Neural cell (in vitro differentiated cells): Measurements from ENCODE around the gene PDE6G. TPM values are rescaled to one million over a fixed set of nuclear protein-coding genes. Genes with fewer than 3 reads are reported as not detected.
"Not testable (repeated sequence)": the region's sequence is repeated elsewhere in the genome, so short reads cannot be mapped to it uniquely, and the experiment has no call there.

Source experiments
- H2AFZ ChIP-seq: fragments of 200-600, 300-800 bp; sonication (generic), shearing (Covaris generic); 2 replicates; pipeline ENCODE4 v1.6.0; 2014; ENCODE audit warnings: low read depth, mild to moderate bottlenecking, antibody characterized with exemption, low read length, moderate library complexity
- H3F3A ChIP-seq: fragments of 200-600 bp; shearing (Covaris generic); 2 replicates; pipeline ENCODE4 v1.6.1; 2016; ENCODE audit warnings: mild to moderate bottlenecking, moderate library complexity, mixed read lengths, antibody characterized with exemption, low read length; ENCODE audit not compliant: insufficient read depth, poor library complexity, severe bottlenecking
- H3K27ac ChIP-seq: fragments of 200-600, 300-800 bp; sonication (generic), shearing (Covaris generic); 2 replicates; pipeline ENCODE4 v1.5.1; 2014; ENCODE audit warnings: mild to moderate bottlenecking, low read length, moderate library complexity
- H3K27me3 ChIP-seq: fragments of 300-800, 200-600 bp; sonication (generic), shearing (Covaris generic); 2 replicates; pipeline ENCODE4 v1.6.0; 2014; ENCODE audit warnings: mild to moderate bottlenecking, low read depth, low read length, moderate library complexity; ENCODE audit not compliant: insufficient read depth
- H3K36me3 ChIP-seq: fragments of 300-800, 200-600 bp; sonication (generic), shearing (Covaris generic); 2 replicates; pipeline ENCODE4 v1.5.1; 2014; ENCODE audit warnings: mild to moderate bottlenecking, antibody characterized with exemption, low read length, moderate library complexity; ENCODE audit not compliant: insufficient read depth
- H3K4me2 ChIP-seq: fragments of 300-800, 200-600 bp; sonication (generic), shearing (Covaris generic); 2 replicates; pipeline ENCODE4 v1.6.0; 2014; ENCODE audit warnings: mild to moderate bottlenecking, low read length
- H3K4me3 ChIP-seq: fragments of 300-800, 200-600 bp; sonication (generic), shearing (Covaris generic); 2 replicates; pipeline ENCODE4 v1.5.1; 2014; ENCODE audit warnings: mild to moderate bottlenecking, low read length, moderate library complexity
- H3K79me2 ChIP-seq: fragments of 200-600 bp; shearing (Covaris generic); replicated peaks from 2 replicates; pipeline ENCODE4 v1.6.0; 2014; ENCODE audit warnings: mild to moderate bottlenecking, low read length, moderate library complexity; ENCODE audit not compliant: insufficient read depth
- H3K9ac ChIP-seq: fragments of 300-800, 200-600 bp; sonication (generic), shearing (Covaris generic); 2 replicates; pipeline ENCODE4 v1.6.1; 2016; ENCODE audit warnings: mild to moderate bottlenecking, low read length, mixed read lengths
- H3K9me2 ChIP-seq: fragments of 200-600 bp; shearing (Covaris generic); 2 replicates; pipeline ENCODE4 v1.6.1; 2016; ENCODE audit warnings: mild to moderate bottlenecking, low read length, mixed read lengths; ENCODE audit not compliant: insufficient read depth
- H3K9me3 ChIP-seq: fragments of 200-600, 300-800 bp; sonication (generic), shearing (Covaris generic); 2 replicates; pipeline ENCODE4 v1.6.1; 2016; ENCODE audit warnings: mild to moderate bottlenecking, mixed run types, low read length, moderate library complexity, mixed read lengths
- H4K20me1 ChIP-seq: fragments of 200-600 bp; shearing (Covaris generic); 2 replicates; pipeline ENCODE4 v1.6.1; 2016; ENCODE audit warnings: mild to moderate bottlenecking, mixed run types; ENCODE audit not compliant: insufficient read depth
- EP300 ChIP-seq: fragments of 450-650 bp; conservative IDR thresholded peaks from 2 replicates; pipeline ENCODE4 v1.6.1; 2014; ENCODE audit warnings: antibody characterized with exemption, mild to moderate bottlenecking, moderate library complexity; ENCODE audit not compliant: poor library complexity, severe bottlenecking
- EZH2 ChIP-seq: fragments of 200-600, 300-800 bp; shearing (Covaris generic), sonication (generic); IDR thresholded peaks from 2 replicates; pipeline ENCODE4 v1.6.1; 2014; ENCODE audit warnings: antibody characterized with exemption, low read length, borderline replicate concordance, mild to moderate bottlenecking; ENCODE audit not compliant: insufficient read depth, poor library complexity, severe bottlenecking
- MXI1 ChIP-seq: fragments of 450-650 bp; conservative IDR thresholded peaks from 2 replicates; pipeline ENCODE4 v1.6.1; 2014; ENCODE audit warnings: antibody characterized with exemption, mild to moderate bottlenecking; ENCODE audit not compliant: poor library complexity, severe bottlenecking
- POLR2AphosphoS5 ChIP-seq: IDR thresholded peaks from 2 replicates; pipeline ENCODE4 v1.6.1; 2012
- RAD21 ChIP-seq: fragments of 450-650 bp; conservative IDR thresholded peaks from 2 replicates; pipeline ENCODE4 v1.6.1; 2014; ENCODE audit warnings: antibody characterized with exemption, mild to moderate bottlenecking, moderate library complexity
- SMC3 ChIP-seq: fragments of 450-650 bp; conservative IDR thresholded peaks from 2 replicates; pipeline ENCODE4 v1.6.1; 2014; ENCODE audit warnings: antibody characterized with exemption, mild to moderate bottlenecking, moderate library complexity; ENCODE audit not compliant: poor library complexity
- TAF1 ChIP-seq: IDR thresholded peaks from 2 replicates; pipeline ENCODE4 v1.6.1; 2012; ENCODE audit warnings: low read depth
- polyA plus RNA-seq: library from polyadenylated mRNA; depleted of rRNA; stranded (reverse); fragments of >200 nt; gene quantifications from 2 replicates; pipeline ENCODE4 v1.2.3, GENCODE V29; 2014
- TF ChIP-seq, protein P1 (sequence below): IDR thresholded peaks from 2 replicates; pipeline ENCODE4 v1.6.1; 2012; ENCODE audit warnings: borderline replicate concordance
- TF ChIP-seq, protein P2 (sequence below): fragments of 450-650 bp; IDR thresholded peaks from 2 replicates; pipeline ENCODE4 v1.5.1; 2014; ENCODE audit warnings: antibody characterized with exemption, mild to moderate bottlenecking, moderate library complexity; ENCODE audit not compliant: poor library complexity, severe bottlenecking

The PDE6G gene
- polyA plus RNA-seq, 1 donor from 2014 or later: not detected

DNA sequence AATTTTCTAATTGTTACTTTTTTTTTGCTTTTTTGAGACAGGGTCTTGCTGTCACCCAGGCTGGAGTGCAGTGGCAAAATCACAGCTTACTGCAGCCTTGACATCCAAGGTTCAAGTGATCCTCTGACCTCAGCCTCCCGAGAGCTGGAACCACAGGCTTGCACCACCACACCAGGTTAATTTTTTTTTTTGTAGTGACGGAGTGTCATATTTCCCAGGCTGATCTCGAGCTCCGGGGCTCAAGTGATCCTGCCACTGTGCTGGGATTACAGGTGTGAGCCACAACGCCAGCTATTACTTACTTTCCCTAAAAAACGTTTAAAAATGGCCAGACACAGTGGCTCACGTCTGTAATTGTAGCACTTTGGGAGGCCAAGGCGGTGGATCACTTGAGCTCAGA is 26.1 kb downstream of the PDE6G start:
- Histone ChIP-seq H3K9me3 (no peaks in the 10 kb centered on the region), H3K9ac (no peak overlapping the region), H4K20me1 (no peaks in the 10 kb centered on the region), H3K27me3 (no peaks in the 10 kb centered on the region), H2AFZ (no peak overlapping the region), H3K27ac (no peak overlapping the region), H3K4me2 (no peak overlapping the region), H3K36me3 (peaks cover 3% of the 10 kb centered on the region), H3K4me3 (no peak overlapping the region), H3K79me2 (peaks cover 28% of the 10 kb centered on the region), H3K9me2 (no peaks in the 10 kb centered on the region), H3F3A (no peaks in the 10 kb centered on the region)
- TF ChIP-seq SMC3: no peak
- no peak for TF ChIP-seq RAD21

DNA sequence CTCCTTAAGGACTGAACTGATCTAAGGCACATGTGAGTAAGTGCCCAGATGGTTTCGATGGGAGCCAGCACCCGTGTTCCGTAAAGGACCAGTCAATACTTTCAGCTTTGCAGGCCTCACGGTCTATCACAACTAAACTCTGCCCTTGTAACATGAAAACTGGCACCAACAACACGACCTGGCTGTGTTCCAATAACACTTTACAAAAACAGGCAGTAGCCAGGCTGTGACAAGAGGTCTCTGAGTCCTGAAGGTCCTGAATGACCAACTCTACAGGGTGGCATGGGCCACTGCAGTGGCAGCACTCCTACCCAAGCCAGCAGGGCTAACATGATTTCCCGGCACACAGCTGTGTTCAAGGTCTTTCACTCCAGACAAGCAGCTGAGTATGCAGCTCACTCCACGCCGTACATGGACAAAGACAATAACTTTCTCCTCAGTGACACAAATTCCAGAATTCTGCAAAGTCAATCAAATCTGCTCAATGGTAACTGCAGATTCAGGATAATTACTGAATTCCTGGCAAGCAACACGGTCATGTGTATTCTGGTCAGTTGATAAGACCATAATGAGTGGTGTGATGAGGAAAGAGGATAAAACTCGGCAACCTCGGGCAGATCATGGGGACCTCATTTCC is 34.7 kb downstream of the PDE6G start:
- Histone ChIP-seq H3K9ac (no peak overlapping the region), H3F3A (no peaks in the 10 kb centered on the region), H3K27me3 (no peaks in the 10 kb centered on the region), H3K79me2 (peaks cover 7% of the 10 kb centered on the region), H4K20me1 (no peaks in the 10 kb centered on the region), H3K4me2 (no peak overlapping the region), H3K36me3 (peaks cover 21% of the 10 kb centered on the region), H3K27ac (no peak overlapping the region), H3K4me3 (no peak overlapping the region), H3K9me3 (no peaks in the 10 kb centered on the region), H3K9me2 (no peaks in the 10 kb centered on the region), H2AFZ (no peak overlapping the region)
- TF ChIP-seq MXI1 (no peak), EP300 (no peak), TAF1 (no peak), POLR2AphosphoS5 (no peak), EZH2 (no peak), SMC3 (no peak), RAD21 (no peak)
- TF ChIP-seq, protein P1, sequence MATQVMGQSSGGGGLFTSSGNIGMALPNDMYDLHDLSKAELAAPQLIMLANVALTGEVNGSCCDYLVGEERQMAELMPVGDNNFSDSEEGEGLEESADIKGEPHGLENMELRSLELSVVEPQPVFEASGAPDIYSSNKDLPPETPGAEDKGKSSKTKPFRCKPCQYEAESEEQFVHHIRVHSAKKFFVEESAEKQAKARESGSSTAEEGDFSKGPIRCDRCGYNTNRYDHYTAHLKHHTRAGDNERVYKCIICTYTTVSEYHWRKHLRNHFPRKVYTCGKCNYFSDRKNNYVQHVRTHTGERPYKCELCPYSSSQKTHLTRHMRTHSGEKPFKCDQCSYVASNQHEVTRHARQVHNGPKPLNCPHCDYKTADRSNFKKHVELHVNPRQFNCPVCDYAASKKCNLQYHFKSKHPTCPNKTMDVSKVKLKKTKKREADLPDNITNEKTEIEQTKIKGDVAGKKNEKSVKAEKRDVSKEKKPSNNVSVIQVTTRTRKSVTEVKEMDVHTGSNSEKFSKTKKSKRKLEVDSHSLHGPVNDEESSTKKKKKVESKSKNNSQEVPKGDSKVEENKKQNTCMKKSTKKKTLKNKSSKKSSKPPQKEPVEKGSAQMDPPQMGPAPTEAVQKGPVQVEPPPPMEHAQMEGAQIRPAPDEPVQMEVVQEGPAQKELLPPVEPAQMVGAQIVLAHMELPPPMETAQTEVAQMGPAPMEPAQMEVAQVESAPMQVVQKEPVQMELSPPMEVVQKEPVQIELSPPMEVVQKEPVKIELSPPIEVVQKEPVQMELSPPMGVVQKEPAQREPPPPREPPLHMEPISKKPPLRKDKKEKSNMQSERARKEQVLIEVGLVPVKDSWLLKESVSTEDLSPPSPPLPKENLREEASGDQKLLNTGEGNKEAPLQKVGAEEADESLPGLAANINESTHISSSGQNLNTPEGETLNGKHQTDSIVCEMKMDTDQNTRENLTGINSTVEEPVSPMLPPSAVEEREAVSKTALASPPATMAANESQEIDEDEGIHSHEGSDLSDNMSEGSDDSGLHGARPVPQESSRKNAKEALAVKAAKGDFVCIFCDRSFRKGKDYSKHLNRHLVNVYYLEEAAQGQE: no peak
- TF ChIP-seq, protein P2, sequence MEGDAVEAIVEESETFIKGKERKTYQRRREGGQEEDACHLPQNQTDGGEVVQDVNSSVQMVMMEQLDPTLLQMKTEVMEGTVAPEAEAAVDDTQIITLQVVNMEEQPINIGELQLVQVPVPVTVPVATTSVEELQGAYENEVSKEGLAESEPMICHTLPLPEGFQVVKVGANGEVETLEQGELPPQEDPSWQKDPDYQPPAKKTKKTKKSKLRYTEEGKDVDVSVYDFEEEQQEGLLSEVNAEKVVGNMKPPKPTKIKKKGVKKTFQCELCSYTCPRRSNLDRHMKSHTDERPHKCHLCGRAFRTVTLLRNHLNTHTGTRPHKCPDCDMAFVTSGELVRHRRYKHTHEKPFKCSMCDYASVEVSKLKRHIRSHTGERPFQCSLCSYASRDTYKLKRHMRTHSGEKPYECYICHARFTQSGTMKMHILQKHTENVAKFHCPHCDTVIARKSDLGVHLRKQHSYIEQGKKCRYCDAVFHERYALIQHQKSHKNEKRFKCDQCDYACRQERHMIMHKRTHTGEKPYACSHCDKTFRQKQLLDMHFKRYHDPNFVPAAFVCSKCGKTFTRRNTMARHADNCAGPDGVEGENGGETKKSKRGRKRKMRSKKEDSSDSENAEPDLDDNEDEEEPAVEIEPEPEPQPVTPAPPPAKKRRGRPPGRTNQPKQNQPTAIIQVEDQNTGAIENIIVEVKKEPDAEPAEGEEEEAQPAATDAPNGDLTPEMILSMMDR: no peak

DNA sequence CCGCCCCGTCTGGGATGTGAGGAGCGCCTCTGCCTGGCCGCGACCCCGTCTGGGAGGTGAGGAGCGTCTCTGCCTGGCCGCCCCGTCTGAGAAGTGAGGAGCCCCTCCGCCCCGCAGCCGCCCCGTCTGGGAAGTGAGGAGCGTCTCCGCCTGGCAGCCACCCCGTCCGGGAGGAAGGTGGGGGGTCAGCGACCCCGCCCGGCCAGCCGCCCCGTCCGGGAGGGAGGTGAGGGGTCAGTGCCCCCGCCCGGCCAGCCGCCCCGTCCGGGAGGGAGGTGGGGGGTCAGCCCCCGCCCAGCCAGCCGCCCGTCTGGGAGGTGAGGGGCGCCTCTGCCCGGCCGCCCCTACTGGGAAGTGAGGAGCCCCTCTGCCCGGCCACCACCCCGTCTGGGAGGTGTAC is 38.0 kb downstream of the PDE6G start:
- not testable (repeated sequence) for H3K27me3 ChIP-seq, H3F3A ChIP-seq, H3K9ac ChIP-seq, H3K4me3 ChIP-seq, H3K27ac ChIP-seq, H3K4me2 ChIP-seq, H4K20me1 ChIP-seq, H3K9me2 ChIP-seq, H3K79me2 ChIP-seq, H2AFZ ChIP-seq, H3K9me3 ChIP-seq
- H3K36me3 ChIP-seq: peaks cover 14% of the 10 kb centered on the region
